Measurements from ENCODE around the gene GUCA2A. TPM values are rescaled to one million over a fixed set of nuclear protein-coding genes. Genes with fewer than 3 reads are reported as not detected.

GUCA2A gene
- total and polyA plus RNA-seq, 8 donors, result 0.30 to 0.87 (median 0.44) TPM; not detected in 2

- no peak overlapping the region for H3K27ac ChIP-seq
- no peaks in the 10 kb centered on the region for H3K27me3 ChIP-seq
- H3K4me3 ChIP-seq, result no peak overlapping the region
- no peaks in the 10 kb centered on the region for H3K4me1 ChIP-seq
- DNase-seq (peak in 1 of 4 donors; percentile 65), ATAC-seq (peak; percentile 84)
- H3K36me3 ChIP-seq, result no peaks in the 10 kb centered on the region
- H3K9me3 ChIP-seq, result no peaks in the 10 kb centered on the region
- intact Hi-C loops (cut with DNase I), result no loop called here
- TF ChIP-seq, protein P1, sequence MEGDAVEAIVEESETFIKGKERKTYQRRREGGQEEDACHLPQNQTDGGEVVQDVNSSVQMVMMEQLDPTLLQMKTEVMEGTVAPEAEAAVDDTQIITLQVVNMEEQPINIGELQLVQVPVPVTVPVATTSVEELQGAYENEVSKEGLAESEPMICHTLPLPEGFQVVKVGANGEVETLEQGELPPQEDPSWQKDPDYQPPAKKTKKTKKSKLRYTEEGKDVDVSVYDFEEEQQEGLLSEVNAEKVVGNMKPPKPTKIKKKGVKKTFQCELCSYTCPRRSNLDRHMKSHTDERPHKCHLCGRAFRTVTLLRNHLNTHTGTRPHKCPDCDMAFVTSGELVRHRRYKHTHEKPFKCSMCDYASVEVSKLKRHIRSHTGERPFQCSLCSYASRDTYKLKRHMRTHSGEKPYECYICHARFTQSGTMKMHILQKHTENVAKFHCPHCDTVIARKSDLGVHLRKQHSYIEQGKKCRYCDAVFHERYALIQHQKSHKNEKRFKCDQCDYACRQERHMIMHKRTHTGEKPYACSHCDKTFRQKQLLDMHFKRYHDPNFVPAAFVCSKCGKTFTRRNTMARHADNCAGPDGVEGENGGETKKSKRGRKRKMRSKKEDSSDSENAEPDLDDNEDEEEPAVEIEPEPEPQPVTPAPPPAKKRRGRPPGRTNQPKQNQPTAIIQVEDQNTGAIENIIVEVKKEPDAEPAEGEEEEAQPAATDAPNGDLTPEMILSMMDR (IDR thresholded peaks at IDR 0.05), result no peak
Measured at GRCh38 chr1:42135426-42135825, 29.1 kb downstream of the GUCA2A start.

DNA sequence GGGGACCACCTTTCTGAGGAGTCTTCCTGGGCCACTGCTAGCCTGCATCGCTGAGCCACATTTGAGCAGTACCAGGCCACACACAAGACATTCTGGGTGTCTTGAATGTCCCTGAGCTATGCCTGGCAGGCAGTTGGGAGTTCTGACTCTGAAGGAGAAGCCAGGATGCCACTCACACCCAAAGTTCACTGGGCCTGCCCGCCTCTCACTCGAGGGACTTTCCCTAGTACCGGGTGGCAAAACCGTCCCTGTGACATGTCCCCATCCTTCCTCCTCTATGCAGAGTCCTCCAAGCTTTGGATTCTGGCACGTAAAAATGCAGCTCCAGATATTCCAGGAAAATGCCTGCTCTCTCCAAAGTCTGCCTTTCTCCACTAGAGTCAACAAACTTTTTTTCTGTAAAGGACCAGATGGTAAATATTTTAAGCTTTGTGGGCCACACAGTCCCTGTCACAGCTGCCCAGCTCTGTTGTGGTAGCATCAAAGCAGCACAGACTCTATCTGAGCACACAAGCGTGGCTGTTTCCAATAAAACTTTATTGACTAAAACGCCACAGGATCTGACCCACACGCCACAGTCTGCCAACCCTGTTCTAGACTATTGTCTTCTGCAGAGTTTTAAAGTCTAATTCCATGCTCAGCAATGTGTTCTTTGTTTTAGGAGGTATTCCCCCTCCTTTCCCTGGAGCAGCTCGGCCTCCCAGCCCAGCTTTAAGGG, 30.6 kb downstream of the GUCA2A start:
- Histone ChIP-seq H3K36me3 (no peaks in the 10 kb centered on the region), H3K4me1 (no peaks in the 10 kb centered on the region), H3K27me3 (no peaks in the 10 kb centered on the region), H3K27ac (no peak overlapping the region), H3K4me3 (no peak overlapping the region), H3K9me3 (no peaks in the 10 kb centered on the region)
- TF ChIP-seq, protein P1 (IDR thresholded peaks at IDR 0.05), result no peak
- DNase-seq, result no peak
- intact Hi-C loops (cut with DNase I), result no loop called here
- ATAC-seq, result no peak

DNA sequence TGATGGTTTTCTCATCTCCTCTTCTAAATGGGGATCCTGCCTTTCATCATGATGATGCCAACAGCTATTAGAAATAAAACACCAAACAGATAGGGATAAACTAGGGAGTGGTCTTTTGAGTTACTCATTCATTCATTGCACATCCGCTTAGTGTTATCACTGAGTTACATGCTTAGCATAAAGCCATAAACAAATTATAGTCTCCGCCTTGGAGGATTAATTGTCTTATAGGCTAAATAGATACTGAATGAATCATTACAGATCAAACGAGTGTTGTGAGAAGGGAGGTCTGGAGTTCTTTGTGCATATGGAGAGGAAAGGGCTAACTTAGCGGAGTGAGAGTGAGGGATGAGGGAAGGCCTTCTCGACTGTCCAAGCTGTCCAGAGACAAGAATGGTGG, 31.2 kb downstream of the GUCA2A start:
- ATAC-seq (no peak), DNase-seq (no peak)
- H3K27ac ChIP-seq, result no peak overlapping the region
- intact Hi-C loops (cut with DNase I), result no loop called here
- H3K36me3 ChIP-seq, result no peaks in the 10 kb centered on the region
- no peak overlapping the region for H3K4me3 ChIP-seq
- no peaks in the 10 kb centered on the region for H3K27me3 ChIP-seq
- TF ChIP-seq, protein P1 (IDR thresholded peaks at IDR 0.05), result no peak
- no peaks in the 10 kb centered on the region for H3K9me3 ChIP-seq
- H3K4me1 ChIP-seq, result no peaks in the 10 kb centered on the region

GRCh38 chr1:42130061-42130660, 34.4 kb downstream of the GUCA2A start:
- H3K27ac ChIP-seq, result no peak overlapping the region
- TF ChIP-seq, protein P1 (IDR thresholded peaks at IDR 0.05), result no peak
- intact Hi-C loops (cut with DNase I), result no loop called here
- no peak overlapping the region for H3K4me3 ChIP-seq
- H3K4me1 ChIP-seq, result no peaks in the 10 kb centered on the region
- ATAC-seq, result no peak
- H3K27me3 ChIP-seq, result no peaks in the 10 kb centered on the region
- H3K9me3 ChIP-seq, result no peaks in the 10 kb centered on the region
- no peaks in the 10 kb centered on the region for H3K36me3 ChIP-seq
- DNase-seq, result peak in 2 of 4 donors; percentile 54 to 60

GRCh38 chr1:42128964-42129363, 35.6 kb downstream of the GUCA2A start:
- DNase-seq (no peak), ATAC-seq (no peak)
- Histone ChIP-seq H3K4me3 (no peak overlapping the region), H3K4me1 (no peaks in the 10 kb centered on the region), H3K27me3 (no peaks in the 10 kb centered on the region), H3K36me3 (no peaks in the 10 kb centered on the region), H3K27ac (no peak overlapping the region), H3K9me3 (no peaks in the 10 kb centered on the region)
- intact Hi-C loops (cut with DNase I), result no loop called here
- TF ChIP-seq, protein P1 (IDR thresholded peaks at IDR 0.05), result no peak

Data from left lung (tissue), 10 donors.